Mammary epithelial cell (primary cell): Measurements from ENCODE around the gene CHKB.

Source experiments
- CTCF ChIP-seq, 2 donors: IDR thresholded peaks in 1 of 2; conservative IDR thresholded peaks in 1 of 2; 2 replicates each; pipeline ENCODE4 v1.5.1; 2011 to 2012; ENCODE audit warnings: inconsistent platforms in 2 of 2, low read length in 2 of 2, mild to moderate bottlenecking in 2 of 2, control low read depth in 1 of 2, low read depth in 1 of 2; ENCODE audit not compliant: insufficient read depth in 1 of 2; ENCODE audit errors: extremely low read depth in 1 of 2
- EZH2 ChIP-seq: IDR thresholded peaks from 2 replicates; pipeline ENCODE4 v1.6.1; 2012; ENCODE audit warnings: low read length, inconsistent platforms, borderline replicate concordance

- TF ChIP-seq CTCF (conservative IDR thresholded peaks at IDR 0.05 in 1 of 2, IDR thresholded peaks at IDR 0.05 in 1 of 2; ENCODE audit: extremely low read depth in 1 of 2, insufficient read depth in 1 of 2, low read depth in 1 of 2, low read length in 2 of 2): no peak
- no peak for TF ChIP-seq EZH2
Observed at GRCh38 chr22:50583294-50583861, 729 bp upstream of the CHKB start.
